K562 (cell line): ENCODE measurements around the gene MDN1. TPM values are rescaled to one million over a fixed set of nuclear protein-coding genes. Genes with fewer than 3 reads are reported as not detected.

ENCODE experiments used
- ATAC-seq: fragments of 200-7000 bp; cut with Tn5 transposase; 3 replicates; pipeline ENCODE4 v1.9.1; 2020; ENCODE audit warnings: moderate library complexity
- BruUV-seq: library from RNA; stranded (reverse); fragments of 400-500 nt; replicated peaks from 2 replicates; lab custom pipeline; 2021; lab: Mats Ljungman, UMichigan
- CTCF ChIA-PET: fragments of 300-600 bp; formaldehyde crosslinking; extraction: SDS; loops from one replicate; lab custom pipeline; 2021; ENCODE audit warnings: low intra/inter-chr PET ratio; lab: Yijun Ruan, JAX
- POLR2A ChIA-PET: fragments of 300-600, 350-650 bp; sonication (Branson Sonifier 250); formaldehyde crosslinking; extraction: SDS; loops from one replicate; lab custom pipeline; 2021; ENCODE audit warnings: antibody characterized with exemption, inconsistent platforms; lab: Yijun Ruan, JAX
- DNase-seq, 4 experiments: peaks; one replicate each; pipeline versions ENCODE4 v3.0.0 to v3.0.0-alpha.2; 2011 to 2018; ENCODE audit warnings: low spot score in 3 of 4, mixed read lengths in 3 of 4; ENCODE audit errors: extremely low read depth in 1 of 4
- FAIRE-seq: peaks from 2 replicates; lab custom pipeline; 2011; peaks lifted over from hg19 to GRCh38; lab: Jason Lieb, UNC
- H2AFZ ChIP-seq: 2 replicates; pipeline ENCODE4 v1.6.0; 2011; ENCODE audit warnings: low read depth, low read length, control low read depth, inconsistent platforms
- H3K27ac ChIP-seq: fragments of 200-600 bp; 3 replicates; pipeline ENCODE4 v1.8.0; 2011; ENCODE audit warnings: low read depth, mild to moderate bottlenecking, control low read depth, inconsistent platforms, low read length, moderate library complexity, mixed read lengths; ENCODE audit errors: extremely low read depth
- H3K27me3 ChIP-seq, 2 experiments: fragments of 300-600 bp in 1 of 2; 2 replicates in 1 of 2; 3 replicates in 1 of 2; pipeline versions ENCODE4 v1.6.0 to v1.8.0; 2011; ENCODE audit warnings: inconsistent platforms in 2 of 2, low read length in 2 of 2, mild to moderate bottlenecking in 1 of 2, mixed read lengths in 1 of 2, moderate library complexity in 1 of 2; ENCODE audit not compliant: control insufficient read depth in 2 of 2, insufficient read depth in 2 of 2
- H3K36me3 ChIP-seq: fragments of 300-600 bp; 3 replicates; pipeline ENCODE4 v1.8.0; 2011; ENCODE audit warnings: mild to moderate bottlenecking, low read length, inconsistent platforms; ENCODE audit not compliant: control insufficient read depth, insufficient read depth
- H3K4me1 ChIP-seq, 2 experiments: fragments of 200-600 bp in 1 of 2; replicated peaks in 1 of 2; 2 replicates in 1 of 2; 3 replicates in 1 of 2; pipeline versions ENCODE4 v1.5.1 to v1.8.0; 2011; ENCODE audit warnings: inconsistent platforms in 2 of 2, low read length in 2 of 2, mild to moderate bottlenecking in 1 of 2, mixed read lengths in 1 of 2, moderate library complexity in 1 of 2; ENCODE audit not compliant: control insufficient read depth in 2 of 2, insufficient read depth in 2 of 2
- H3K4me2 ChIP-seq: 2 replicates; pipeline ENCODE4 v1.6.1; 2011; ENCODE audit warnings: low read length, control low read depth, inconsistent platforms, mixed read lengths; ENCODE audit not compliant: insufficient read depth
- H3K4me3 ChIP-seq: fragments of 200-600 bp; sonication (generic), shearing (Covaris generic); 2 replicates; pipeline ENCODE4 v1.5.1; 2016; ENCODE audit warnings: control low read depth, inconsistent platforms
- H3K79me2 ChIP-seq: fragments of 200-600 bp; 3 replicates; pipeline ENCODE4 v1.8.0; 2011; ENCODE audit warnings: low read length, inconsistent platforms; ENCODE audit not compliant: control insufficient read depth, insufficient read depth
- H3K9ac ChIP-seq, 2 experiments: 2 replicates each; pipeline versions ENCODE4 v1.6.0 to v1.6.1; 2011; ENCODE audit warnings: low read depth in 2 of 2, low read length in 2 of 2, control low read depth in 1 of 2, inconsistent platforms in 1 of 2, mild to moderate bottlenecking in 1 of 2, mixed read lengths in 1 of 2; ENCODE audit not compliant: insufficient read depth in 1 of 2
- H3K9me1 ChIP-seq: one replicate; pipeline ENCODE4 v1.6.0; 2011; ENCODE audit warnings: inconsistent platforms, mild to moderate bottlenecking, low read length, moderate library complexity; ENCODE audit not compliant: control insufficient read depth, insufficient read depth
- H3K9me3 ChIP-seq: replicated peaks from 2 replicates; pipeline ENCODE4 v1.5.1; 2011; ENCODE audit warnings: low read depth, low read length, inconsistent platforms; ENCODE audit not compliant: control insufficient read depth, insufficient read depth
- H4K20me1 ChIP-seq: replicated peaks from 2 replicates; pipeline ENCODE4 v1.6.1; 2011; ENCODE audit warnings: low read length, inconsistent platforms, mixed read lengths; ENCODE audit not compliant: control insufficient read depth, insufficient read depth
- FOS ChIP-seq: IDR thresholded peaks from 3 replicates; pipeline ENCODE4 v1.6.1; 2011; ENCODE audit not compliant: insufficient read length; ENCODE audit errors: extremely low read depth
- HDAC6 ChIP-seq: IDR thresholded peaks from 2 replicates; pipeline ENCODE4 v1.6.1; 2012; ENCODE audit warnings: low read depth, mild to moderate bottlenecking, control low read depth, inconsistent platforms, low read length, moderate library complexity
- KDM2B ChIP-seq: fragments of 250-450 bp; sonication (Bioruptor Pico); IDR thresholded peaks from 2 replicates; pipeline ENCODE4 v1.8.0; 2021; ENCODE audit warnings: mild to moderate bottlenecking, moderate library complexity
- NFE2 ChIP-seq: IDR thresholded peaks from 2 replicates; pipeline ENCODE4 v1.6.1; 2014; ENCODE audit warnings: antibody characterized with exemption, low read depth
- RCOR1 ChIP-seq, 2 experiments: IDR thresholded peaks; 2 replicates each; pipeline ENCODE4 v1.6.1; 2012; ENCODE audit warnings: low read depth in 2 of 2, low read length in 2 of 2, borderline replicate concordance in 1 of 2, improper control_type of control experiment in 1 of 2
- SPI1 ChIP-seq: IDR thresholded peaks from 2 replicates; pipeline ENCODE4 v1.6.1; 2011; ENCODE audit warnings: low read depth, low read length, control low read depth, borderline replicate concordance
- ZBED1 ChIP-seq: IDR thresholded peaks from 2 replicates; pipeline ENCODE4 v1.6.1; 2014
- ZNF197 ChIP-seq: fragments of 200-800 bp; sonication (Bioruptor generic); IDR thresholded peaks from 2 replicates; pipeline ENCODE4 v1.6.1; 2016; ENCODE audit warnings: low read depth, missing genetic modification characterization, missing compliant biosample characterization
- ZNF384 ChIP-seq: IDR thresholded peaks from 2 replicates; pipeline ENCODE4 v1.6.1; 2012; ENCODE audit warnings: low read depth, low read length, improper control_type of control experiment
- WGBS: fragments of 100-300 bp; shearing (Covaris generic); methylation state at CpG from one replicate; pipeline ENCODE4 v1.1.6; 2016; ENCODE audit warnings: low coverage, mixed read lengths; ENCODE audit not compliant: insufficient coverage; ENCODE audit errors: missing lambda C conversion rate; 5-methylcytosine and 5-hydroxymethylcytosine counted together
- in situ Hi-C: fragments of 300-500 bp; cut with MboI; formaldehyde crosslinking; loops from 4 replicates; pipeline ENCODE4 v1.15.0; 2018; ENCODE audit warnings: inconsistent platforms, mixed read lengths
- intact Hi-C: fragments of 100-400 bp; cut with micrococcal nuclease; formaldehyde crosslinking; loops from 2 replicates; pipeline ENCODE4 v1.14.2; 2022
- polyA plus RNA-seq, 8 experiments: library from polyadenylated mRNA; depleted of rRNA in 4 of 8; stranded (reverse) in 5 of 8; unstranded in 3 of 8; fragments of >200 nt; fragmentation: Nextera tagmentation in 2 of 8; fragmentation: Illumina TruSeq in 1 of 8; extraction: Ambion mirVana in 2 of 8; extraction: Trizol in 1 of 8; gene quantifications; 2 replicates each; pipeline versions ENCODE4 v1.2.1 to v1.2.3, GENCODE V29; 2011 to 2014; ENCODE audit warnings: inconsistent platforms in 1 of 8, missing spikeins in 1 of 8
- total RNA-seq, 7 experiments: library from RNA; depleted of rRNA in 6 of 7; stranded (reverse); fragments of >200 nt in 6 of 7; fragmentation: Illumina TruSeq in 2 of 7; extraction: Trizol in 2 of 7; gene quantifications; 2 replicates each; pipeline versions ENCODE4 v1.2.1 to v1.2.3, GENCODE V29; 2011 to 2021; ENCODE audit warnings: low replicate concordance in 1 of 7
- TF ChIP-seq, protein P1 (sequence below): sonication (generic); formaldehyde crosslinking; IDR thresholded peaks from 2 replicates; pipeline ENCODE4 v1.8.0; 2023; ENCODE audit warnings: mild to moderate bottlenecking, missing genetic modification reagents
- TF ChIP-seq, protein P2 (sequence below): IDR thresholded peaks from 2 replicates; pipeline ENCODE4 v1.6.1; 2011; ENCODE audit not compliant: insufficient read length; ENCODE audit errors: extremely low read depth

Gene MDN1
- total and polyA plus RNA-seq, 9 of the 15 experiments (the other 6 are each of a cell fraction or from before 2014, with no cell fraction given), result 25.6 to 93.6 (median 43.0) TPM

DNA sequence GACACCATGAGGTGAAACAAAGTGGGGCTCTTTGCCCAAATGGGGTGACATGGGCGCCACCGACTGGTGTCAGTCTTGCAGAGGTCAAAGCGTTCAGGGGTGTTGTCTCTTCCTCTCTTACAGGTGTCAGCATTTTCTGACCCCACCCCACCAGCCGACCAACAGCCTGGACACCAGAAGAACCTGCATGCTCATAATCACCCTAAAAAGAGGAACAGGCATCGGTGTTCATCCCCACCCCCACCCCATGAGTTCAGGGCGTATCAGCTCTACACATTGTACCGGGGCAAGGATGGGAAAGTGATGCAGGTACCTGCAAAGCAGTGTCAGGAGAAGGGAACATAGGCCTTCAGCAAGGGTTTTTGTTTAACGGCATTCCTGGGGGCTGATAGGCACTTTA, 195.8 kb downstream of the MDN1 start:
- Histone ChIP-seq H4K20me1 (no peaks in the 10 kb centered on the region; the same call in 1 of the 2 replicates), H3K9me3 (no peaks in the 10 kb centered on the region), H3K4me1 (0 out of 5 replicates have a peak, but pooled peaks cover 0 to 3% of the 10 kb centered on the region in 2 experiments), H3K9me1 (no peaks in the 10 kb centered on the region), H3K4me2 (no peak overlapping the region), H2AFZ (no peak overlapping the region), H3K4me3 (no peak overlapping the region), H3K79me2 (no peaks in the 10 kb centered on the region), H3K9ac (no peak overlapping the region), H3K36me3 (no peaks in the 10 kb centered on the region), H3K27ac (no peak overlapping the region), H3K27me3 (peaks cover 21 to 25% of the 10 kb centered on the region in 2 experiments)
- WGBS, result 6% methylated on average over 7 of the region's 8 CpGs
- no TSS peak for BruUV-seq
- in situ Hi-C loops, result loop anchor here (25.0 kb wide), 1 partner anchor 636 kb away; no protein-coding TSS in a partner anchor
- POLR2A ChIA-PET, result no interaction called here
- DNase-seq (no peak), FAIRE-seq (no peak), ATAC-seq (peak; percentile 46; the same call in 2 of the 3 replicates)
- CTCF ChIA-PET, result no interaction called here
- peak; percentile 94 for TF ChIP-seq SPI1
- TF ChIP-seq, protein P1, sequence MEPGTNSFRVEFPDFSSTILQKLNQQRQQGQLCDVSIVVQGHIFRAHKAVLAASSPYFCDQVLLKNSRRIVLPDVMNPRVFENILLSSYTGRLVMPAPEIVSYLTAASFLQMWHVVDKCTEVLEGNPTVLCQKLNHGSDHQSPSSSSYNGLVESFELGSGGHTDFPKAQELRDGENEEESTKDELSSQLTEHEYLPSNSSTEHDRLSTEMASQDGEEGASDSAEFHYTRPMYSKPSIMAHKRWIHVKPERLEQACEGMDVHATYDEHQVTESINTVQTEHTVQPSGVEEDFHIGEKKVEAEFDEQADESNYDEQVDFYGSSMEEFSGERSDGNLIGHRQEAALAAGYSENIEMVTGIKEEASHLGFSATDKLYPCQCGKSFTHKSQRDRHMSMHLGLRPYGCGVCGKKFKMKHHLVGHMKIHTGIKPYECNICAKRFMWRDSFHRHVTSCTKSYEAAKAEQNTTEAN, result no peak
- no peak for TF ChIP-seq FOS
- intact Hi-C loops, result no loop called here

DNA sequence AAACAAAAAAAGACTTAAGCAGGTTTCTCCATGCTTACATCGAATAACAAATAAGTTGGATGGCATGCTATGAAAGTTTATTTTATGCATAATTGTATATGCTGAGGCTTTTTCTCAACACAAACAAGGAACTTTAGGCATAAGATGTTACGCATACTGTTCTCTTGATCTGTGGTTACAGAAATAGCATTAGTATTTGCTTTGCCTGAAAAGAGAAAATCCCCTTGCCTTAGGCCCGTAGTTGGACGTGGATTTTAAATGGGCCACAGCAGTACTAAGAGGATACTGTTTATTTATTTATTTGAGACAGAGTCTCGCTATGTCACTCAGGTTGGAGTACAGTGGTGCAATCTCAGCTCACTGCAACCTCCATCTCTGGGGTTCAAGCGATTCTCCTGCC, 200.0 kb downstream of the MDN1 start:
- 11% methylated on average over 6 of the region's 6 CpGs for WGBS
- Histone ChIP-seq H2AFZ (no peak overlapping the region), H3K9me1 (no peaks in the 10 kb centered on the region), H3K27me3 (peaks cover 22 to 54% of the 10 kb centered on the region in 2 experiments), H3K9ac (no peak overlapping the region), H3K9me3 (no peaks in the 10 kb centered on the region), H4K20me1 (no peaks in the 10 kb centered on the region; the same call in 1 of the 2 replicates), H3K4me1 (0 out of 5 replicates have a peak, but pooled peaks cover 0 to 3% of the 10 kb centered on the region in 2 experiments), H3K4me2 (no peak overlapping the region), H3K4me3 (no peak overlapping the region), H3K36me3 (no peaks in the 10 kb centered on the region), H3K27ac (no peak overlapping the region), H3K79me2 (no peaks in the 10 kb centered on the region)
- BruUV-seq, result no TSS peak
- ChIA-PET CTCF (no interaction called here), POLR2A (no interaction called here)
- no peak for DNase-seq
- in situ Hi-C loops (loop anchor here (25.0 kb wide), 1 partner anchor 632 kb away; no protein-coding TSS in a partner anchor), intact Hi-C loops (no loop called here)
- ATAC-seq, result no peak
- no peak for FAIRE-seq
- TF ChIP-seq ZBED1 (no peak), ZNF384 (no peak), KDM2B (no peak), ZNF197 (CRISPR knock-in tag) (no peak), RCOR1 (IDR thresholded peaks at IDR 0.05; ENCODE audit: borderline replicate concordance in 1 of 2, low read depth in 2 of 2, low read length in 2 of 2) (no peak), HDAC6 (no peak), NFE2 (no peak)
- TF ChIP-seq, protein P2, sequence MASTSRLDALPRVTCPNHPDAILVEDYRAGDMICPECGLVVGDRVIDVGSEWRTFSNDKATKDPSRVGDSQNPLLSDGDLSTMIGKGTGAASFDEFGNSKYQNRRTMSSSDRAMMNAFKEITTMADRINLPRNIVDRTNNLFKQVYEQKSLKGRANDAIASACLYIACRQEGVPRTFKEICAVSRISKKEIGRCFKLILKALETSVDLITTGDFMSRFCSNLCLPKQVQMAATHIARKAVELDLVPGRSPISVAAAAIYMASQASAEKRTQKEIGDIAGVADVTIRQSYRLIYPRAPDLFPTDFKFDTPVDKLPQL, result no peak
